LNCAP (cell line): ENCODE results near the gene ZNF324.

Source experiments
- TF ChIP-seq, protein P1 (sequence below): fragments of 450-650 bp; IDR thresholded peaks from 2 replicates; pipeline ENCODE4 v1.5.1; 2017; ENCODE audit warnings: mild to moderate bottlenecking

The ZNF324 gene

GRCh38 chr19:58451358-58452101 lies 15.3 kb upstream of the ZNF324 start, which contains the start of gene ZNF324B:
Gene ZNF324B (plus strand): TSS chr19:58451622. CDS start chr19:58453702, 2,080 bp downstream.
- TF ChIP-seq, protein P1, sequence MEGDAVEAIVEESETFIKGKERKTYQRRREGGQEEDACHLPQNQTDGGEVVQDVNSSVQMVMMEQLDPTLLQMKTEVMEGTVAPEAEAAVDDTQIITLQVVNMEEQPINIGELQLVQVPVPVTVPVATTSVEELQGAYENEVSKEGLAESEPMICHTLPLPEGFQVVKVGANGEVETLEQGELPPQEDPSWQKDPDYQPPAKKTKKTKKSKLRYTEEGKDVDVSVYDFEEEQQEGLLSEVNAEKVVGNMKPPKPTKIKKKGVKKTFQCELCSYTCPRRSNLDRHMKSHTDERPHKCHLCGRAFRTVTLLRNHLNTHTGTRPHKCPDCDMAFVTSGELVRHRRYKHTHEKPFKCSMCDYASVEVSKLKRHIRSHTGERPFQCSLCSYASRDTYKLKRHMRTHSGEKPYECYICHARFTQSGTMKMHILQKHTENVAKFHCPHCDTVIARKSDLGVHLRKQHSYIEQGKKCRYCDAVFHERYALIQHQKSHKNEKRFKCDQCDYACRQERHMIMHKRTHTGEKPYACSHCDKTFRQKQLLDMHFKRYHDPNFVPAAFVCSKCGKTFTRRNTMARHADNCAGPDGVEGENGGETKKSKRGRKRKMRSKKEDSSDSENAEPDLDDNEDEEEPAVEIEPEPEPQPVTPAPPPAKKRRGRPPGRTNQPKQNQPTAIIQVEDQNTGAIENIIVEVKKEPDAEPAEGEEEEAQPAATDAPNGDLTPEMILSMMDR, result no peak

- TF ChIP-seq, protein P1, result no peak
Measured at GRCh38 chr19:58453743-58454142, 13.1 kb upstream of the ZNF324 start.

DNA sequence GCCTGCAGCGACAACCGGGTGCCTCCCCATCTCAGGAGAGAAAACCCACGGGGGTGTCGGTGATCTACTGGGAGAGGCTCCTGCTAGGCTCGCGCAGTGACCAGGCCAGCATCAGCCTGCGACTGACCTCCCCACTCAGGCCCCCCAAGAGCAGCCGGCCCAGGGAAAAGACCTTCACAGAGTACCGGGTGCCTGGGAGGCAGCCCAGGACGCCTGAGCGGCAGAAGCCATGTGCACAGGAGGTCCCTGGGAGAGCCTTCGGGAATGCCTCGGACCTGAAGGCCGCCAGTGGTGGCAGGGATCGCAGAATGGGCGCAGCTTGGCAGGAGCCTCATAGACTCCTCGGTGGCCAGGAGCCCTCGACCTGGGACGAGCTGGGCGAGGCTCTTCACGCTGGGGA lies 11.6 kb upstream of the ZNF324 start:
- TF ChIP-seq, protein P1, result no peak

GRCh38 chr19:58456111-58456510 lies 10.8 kb upstream of the ZNF324 start:
- TF ChIP-seq, protein P1, result no peak

DNA sequence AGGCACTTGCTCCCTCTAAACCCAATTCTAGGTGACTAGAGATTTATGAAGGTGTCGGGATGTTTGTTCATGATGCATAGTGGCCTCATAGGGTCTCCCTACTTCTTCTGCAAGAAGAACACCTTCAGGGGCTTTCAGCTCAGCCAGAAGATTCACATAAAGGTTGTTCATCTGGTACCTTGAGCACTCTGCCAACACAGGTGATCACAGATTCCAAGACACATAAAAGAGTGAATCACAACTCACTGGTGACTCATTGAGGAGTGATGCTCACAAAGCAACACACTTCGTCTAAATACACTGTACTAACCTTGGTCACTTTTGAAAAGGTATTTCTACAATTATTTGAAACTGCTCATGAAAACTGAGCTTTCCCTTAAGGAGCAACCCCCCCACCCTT lies 6.8 kb upstream of the ZNF324 start:
- TF ChIP-seq, protein P1, result no peak

DNA sequence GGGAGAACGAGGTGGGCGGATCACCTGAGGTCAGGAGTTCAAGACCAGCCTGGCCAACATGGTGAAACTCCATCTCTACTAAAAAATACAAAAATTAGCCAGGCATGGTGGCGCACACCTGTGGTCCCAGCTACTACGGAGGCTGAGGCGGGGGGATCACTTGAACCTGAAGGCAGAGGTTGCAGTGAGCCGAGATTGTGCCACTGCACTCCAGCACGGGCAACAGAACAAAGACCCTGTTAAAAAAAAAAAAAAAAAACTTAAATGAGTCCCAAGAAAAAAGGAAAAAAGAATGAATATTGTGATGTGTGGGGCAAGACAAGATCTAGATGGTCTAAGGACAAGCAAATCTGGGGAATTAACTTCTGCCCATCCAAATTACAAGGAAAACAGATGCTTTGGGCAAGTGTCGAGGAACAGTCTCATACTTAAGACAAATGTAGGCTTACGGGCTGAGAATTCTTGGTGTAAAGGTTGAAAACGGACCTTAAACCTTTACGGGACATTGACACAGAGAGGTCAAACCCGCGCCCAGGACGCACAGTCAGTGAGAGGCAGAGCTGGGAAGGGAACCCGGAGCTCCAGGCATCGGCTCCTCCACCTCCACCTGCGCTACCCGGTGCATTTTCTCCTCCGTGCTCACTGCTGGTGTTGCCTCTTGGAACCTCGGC lies 656 bp upstream of the ZNF324 start:
- TF ChIP-seq, protein P1, result no peak

DNA sequence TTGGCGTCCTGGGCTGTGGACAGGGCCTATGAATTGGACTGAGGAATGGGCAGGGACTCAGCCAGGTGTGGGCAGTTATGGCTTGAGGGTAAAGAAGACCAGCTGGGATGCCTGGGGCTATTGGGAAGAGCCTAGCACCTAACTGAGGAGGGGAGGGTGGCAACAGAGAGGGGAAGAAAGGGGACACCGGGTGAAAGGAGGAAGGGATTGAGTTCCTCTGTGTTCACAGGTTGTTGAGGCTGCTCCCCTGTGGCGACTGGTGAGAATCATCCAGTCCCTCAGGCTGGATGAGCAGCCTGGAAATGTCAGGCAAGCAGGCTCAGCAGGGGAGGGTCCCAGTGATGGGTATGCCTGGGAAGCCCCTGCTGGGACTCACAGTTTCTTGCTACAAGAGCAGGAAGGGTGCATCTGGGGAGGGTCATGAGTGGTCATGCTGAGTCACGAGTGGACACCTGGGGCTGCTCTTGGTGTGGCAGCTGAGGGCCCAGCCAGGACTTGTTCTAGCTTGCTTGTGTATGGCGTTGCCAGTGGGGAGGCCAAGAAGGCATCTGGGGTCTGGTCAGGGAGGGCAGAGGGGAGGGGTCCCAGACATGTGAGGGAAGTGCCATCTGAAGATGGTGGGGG lies 1.4 kb downstream of the ZNF324 start:
- TF ChIP-seq, protein P1, result no peak
